ENCODE measurements around the gene SMYD1.
"Not testable (repeated sequence)": the region's sequence is repeated elsewhere in the genome, so short reads cannot be mapped to it uniquely, and the experiment has no call there.

Gene SMYD1

GRCh38 chr2:88067598-88067997 is at the start of gene SMYD1:
Gene SMYD1 (plus strand): TSS chr2:88067825. CDS start chr2:88067865, 40 bp downstream.
- no peak for DNase-seq

- DNase-seq, result not testable (repeated sequence)
Measured at GRCh38 chr2:88018077-88018805, 49.4 kb upstream of the SMYD1 start.

GRCh38 chr2:88018909-88019308 is 48.7 kb upstream of the SMYD1 start:
- DNase-seq, result no peak

- no peak for DNase-seq
Measured at GRCh38 chr2:88019985-88020384, 47.6 kb upstream of the SMYD1 start.

- no peak for DNase-seq
Measured at GRCh38 chr2:88022669-88022921, 45.0 kb upstream of the SMYD1 start.

GRCh38 chr2:88024509-88024908 is 43.1 kb upstream of the SMYD1 start:
- no peak for DNase-seq

GRCh38 chr2:88027697-88028389 is 39.8 kb upstream of the SMYD1 start:
- no peak for DNase-seq

- no peak for DNase-seq
Measured at GRCh38 chr2:88028931-88029330, 38.7 kb upstream of the SMYD1 start.

GRCh38 chr2:88032070-88032702 is 35.4 kb upstream of the SMYD1 start:
- no peak for DNase-seq

GRCh38 chr2:88036182-88036581 is 31.4 kb upstream of the SMYD1 start:
- no peak for DNase-seq

GRCh38 chr2:88036606-88037005 is 31.0 kb upstream of the SMYD1 start:
- no peak for DNase-seq

GRCh38 chr2:88038263-88039105 is 29.1 kb upstream of the SMYD1 start:
- no peak for DNase-seq

- no peak for DNase-seq
Measured at GRCh38 chr2:88042476-88042875, 25.1 kb upstream of the SMYD1 start.

GRCh38 chr2:88045561-88045960 is 22.1 kb upstream of the SMYD1 start:
- not testable (repeated sequence) for DNase-seq

GRCh38 chr2:88048541-88048940 is 19.1 kb upstream of the SMYD1 start:
- DNase-seq, result no peak

GRCh38 chr2:88049622-88050021 is 18.0 kb upstream of the SMYD1 start:
- DNase-seq, result no peak

- no peak for DNase-seq
Measured at GRCh38 chr2:88051792-88052191, 15.8 kb upstream of the SMYD1 start.

- no peak for DNase-seq
Measured at GRCh38 chr2:88053296-88053695, 14.3 kb upstream of the SMYD1 start.

- no peak for DNase-seq
Measured at GRCh38 chr2:88053934-88054781, 13.5 kb upstream of the SMYD1 start.

GRCh38 chr2:88054782-88055370 is 12.7 kb upstream of the SMYD1 start:
- no peak for DNase-seq

- peak; percentile 95 for DNase-seq
Measured at GRCh38 chr2:88055371-88056128, 12.1 kb upstream of the SMYD1 start, which contains the start of gene KRCC1. Gene KRCC1 (minus strand): TSS chr2:88055783. CDS start chr2:88028563, 27,220 bp downstream.
